ENCODE data around the gene TFAP2E. TPM values are rescaled to one million over a fixed set of nuclear protein-coding genes. Genes with fewer than 3 reads are reported as not detected.

TFAP2E gene
- total RNA-seq, 4 donors from 2014 or later = 3.2 to 9.0 (median 5.2) TPM

DNA sequence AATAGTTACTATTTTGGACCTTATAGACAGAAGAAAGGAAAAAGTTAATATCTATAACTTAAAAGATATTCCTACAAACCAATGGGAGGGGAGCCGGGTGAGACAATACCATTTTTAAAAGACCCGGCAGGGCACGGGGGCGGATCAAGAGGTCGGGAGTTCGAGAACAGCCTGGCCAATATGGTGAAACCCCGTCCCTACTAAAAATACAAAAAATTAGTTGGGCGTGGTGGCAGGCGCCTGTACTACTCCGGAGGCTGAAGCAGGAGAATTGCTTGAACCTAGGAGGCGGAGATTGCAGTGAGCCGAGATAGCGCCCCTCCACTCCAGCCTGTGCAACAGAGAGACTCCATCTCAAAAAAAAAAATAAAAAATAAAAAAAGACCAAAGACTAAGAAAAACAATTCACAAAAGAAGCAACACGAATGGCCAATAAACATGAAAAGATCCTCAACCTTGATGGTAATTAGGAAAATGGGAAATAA is 69.4 kb downstream of the TFAP2E start:
- H3K36me3 ChIP-seq = no peaks in the 10 kb centered on the region
- peak overlapping the region; percentile 86 for H3K4me3 ChIP-seq
- peaks cover 40% of the 10 kb centered on the region for H3K4me1 ChIP-seq
- TF ChIP-seq POLR2A (IDR thresholded peaks at IDR 0.05) (no peak), POLR2AphosphoS5 (IDR thresholded peaks at IDR 0.05) (no peak), EP300 (IDR thresholded peaks at IDR 0.05) (no peak)
- TF ChIP-seq, protein P1, sequence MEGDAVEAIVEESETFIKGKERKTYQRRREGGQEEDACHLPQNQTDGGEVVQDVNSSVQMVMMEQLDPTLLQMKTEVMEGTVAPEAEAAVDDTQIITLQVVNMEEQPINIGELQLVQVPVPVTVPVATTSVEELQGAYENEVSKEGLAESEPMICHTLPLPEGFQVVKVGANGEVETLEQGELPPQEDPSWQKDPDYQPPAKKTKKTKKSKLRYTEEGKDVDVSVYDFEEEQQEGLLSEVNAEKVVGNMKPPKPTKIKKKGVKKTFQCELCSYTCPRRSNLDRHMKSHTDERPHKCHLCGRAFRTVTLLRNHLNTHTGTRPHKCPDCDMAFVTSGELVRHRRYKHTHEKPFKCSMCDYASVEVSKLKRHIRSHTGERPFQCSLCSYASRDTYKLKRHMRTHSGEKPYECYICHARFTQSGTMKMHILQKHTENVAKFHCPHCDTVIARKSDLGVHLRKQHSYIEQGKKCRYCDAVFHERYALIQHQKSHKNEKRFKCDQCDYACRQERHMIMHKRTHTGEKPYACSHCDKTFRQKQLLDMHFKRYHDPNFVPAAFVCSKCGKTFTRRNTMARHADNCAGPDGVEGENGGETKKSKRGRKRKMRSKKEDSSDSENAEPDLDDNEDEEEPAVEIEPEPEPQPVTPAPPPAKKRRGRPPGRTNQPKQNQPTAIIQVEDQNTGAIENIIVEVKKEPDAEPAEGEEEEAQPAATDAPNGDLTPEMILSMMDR (IDR thresholded peaks at IDR 0.05) = no peak
- 29% methylated on average over 14 of the region's 14 CpGs for WGBS
- peaks cover 4% of the 10 kb centered on the region for H3K27me3 ChIP-seq
- H3K27ac ChIP-seq = peak overlapping the region; percentile 88
- no peak for DNase-seq (ENCODE audit: low spot score in 2 of 2)
- no peaks in the 10 kb centered on the region for H3K9me3 ChIP-seq

DNA sequence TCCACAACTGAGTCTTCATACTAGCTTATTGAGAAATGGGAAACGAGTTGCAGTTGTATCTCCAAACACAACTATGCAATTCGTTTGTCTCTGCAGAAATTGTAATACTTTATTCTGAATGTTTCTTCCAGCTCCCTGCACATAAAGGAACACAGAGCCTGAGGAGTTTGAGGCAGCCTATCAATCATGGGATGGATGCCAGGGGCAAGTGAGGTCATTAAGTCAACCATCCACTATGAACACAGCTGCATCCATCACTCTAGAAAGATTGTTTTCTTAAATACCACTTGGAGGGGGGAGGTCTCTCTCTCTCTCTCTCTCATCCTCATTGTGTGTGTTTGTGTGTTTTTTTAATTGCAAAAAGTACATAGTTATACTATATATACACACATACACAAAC is 71.1 kb downstream of the TFAP2E start:
- no peaks in the 10 kb centered on the region for H3K9me3 ChIP-seq
- peaks cover 4% of the 10 kb centered on the region for H3K27me3 ChIP-seq
- DNase-seq (ENCODE audit: low spot score in 2 of 2) = no peak
- 34% methylated on average over 2 of the region's 2 CpGs for WGBS
- H3K4me1 ChIP-seq = peaks cover 23% of the 10 kb centered on the region
- no peak overlapping the region for H3K4me3 ChIP-seq
- no peak overlapping the region for H3K27ac ChIP-seq
- H3K36me3 ChIP-seq = no peaks in the 10 kb centered on the region
- TF ChIP-seq, protein P1 (IDR thresholded peaks at IDR 0.05) = no peak
- no peak for TF ChIP-seq EP300 (IDR thresholded peaks at IDR 0.05)
- no peak for TF ChIP-seq POLR2A (IDR thresholded peaks at IDR 0.05)

Other genes starting within 250 kb of the TFAP2E start
- gene KIAA0319L, start 15.9 kb upstream of the TFAP2E start, total RNA-seq = 100 to 1,000 TPM in 2 of 4 donors, 10 to 100 TPM in 2; 52.1 to 124 (median 83.5) TPM
- 10 to 100 TPM; 14.1 to 26.2 (median 24.1) TPM for gene NCDN, start 15.5 kb upstream of the TFAP2E start, total RNA-seq
- gene PSMB2, start 68.2 kb downstream of the TFAP2E start, total RNA-seq = 10 to 100 TPM; 34.8 to 53.9 (median 52.5) TPM
- 10 to 100 TPM in 1 of 4 donors, 1 to 10 TPM in 3; 8.9 to 11.8 (median 9.5) TPM for gene C1orf216, start 145.6 kb downstream of the TFAP2E start, total RNA-seq
- 1 to 10 TPM in 2 of 4 donors, under 1 TPM in 2; 0.13 to 1.8 (median 0.93) TPM for gene CLSPN, start 196.7 kb downstream of the TFAP2E start, total RNA-seq
- gene AGO4, start 234.7 kb downstream of the TFAP2E start, total RNA-seq = 10 to 100 TPM; 26.7 to 51.7 (median 33.3) TPM

All from suprapubic skin (tissue), 4 donors.